Body of pancreas (tissue), 4 donors: ENCODE results near the gene ZNF343.

Experiments
- CTCF ChIP-seq, 7 experiments: fragments of 450-650 bp in 4 of 7; fragments of 200-600 bp in 3 of 7; sonication (generic) in 3 of 7; IDR thresholded peaks; one replicate each; pipeline ENCODE4 v1.5.1; 2016 to 2019; ENCODE audit warnings: antibody characterized with exemption in 7 of 7
- POLR2A ChIP-seq, 3 donors: fragments of 450-650 bp; IDR thresholded peaks; one replicate each; pipeline ENCODE4 v1.6.1; 2016; ENCODE audit warnings: antibody characterized with exemption in 3 of 3, mild to moderate bottlenecking in 2 of 3

DNA sequence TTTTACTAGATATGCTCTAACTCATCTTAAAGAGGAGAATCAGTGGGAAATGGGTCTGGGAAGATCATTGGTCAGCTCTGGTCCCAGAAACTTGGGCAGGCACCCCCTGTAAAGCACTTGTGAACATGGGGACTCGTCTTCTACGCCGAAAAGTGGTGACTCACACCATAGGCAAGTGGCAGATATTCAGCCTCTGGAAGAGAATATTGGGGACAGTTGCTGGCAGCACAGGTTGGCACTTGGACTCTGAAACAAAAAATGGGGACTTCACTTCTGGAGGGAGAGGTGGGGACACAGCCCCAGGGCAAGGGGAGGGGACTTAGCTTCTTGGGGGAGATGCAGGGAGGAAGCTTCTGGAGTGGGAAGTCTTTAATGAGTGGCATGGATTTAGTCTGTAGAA is 11.9 kb upstream of the ZNF343 start:
- TF ChIP-seq CTCF (IDR thresholded peaks at IDR 0.05) (no peak), POLR2A (IDR thresholded peaks at IDR 0.05) (no peak)
